H9 (cell line): ENCODE measurements around the gene UGT2A1. TPM values are rescaled to one million over a fixed set of nuclear protein-coding genes. Genes with fewer than 3 reads are reported as not detected.

ENCODE experiments used
- DNase-seq: peaks from one replicate; pipeline ENCODE4 v3.0.0-alpha.2; 2017
- H2AFZ ChIP-seq: one replicate; pipeline ENCODE4 v1.6.1; 2013; ENCODE audit warnings: mild to moderate bottlenecking, low read length, control low read depth, moderate library complexity
- H2AK5ac ChIP-seq: 2 replicates; pipeline ENCODE4 v1.6.1; 2013; ENCODE audit warnings: low read length, control low read depth, mixed read lengths; ENCODE audit not compliant: insufficient read length
- H2BK120ac ChIP-seq: one replicate; pipeline ENCODE4 v1.6.1; 2013; ENCODE audit warnings: low read depth, mild to moderate bottlenecking, low read length, control low read depth, inconsistent platforms; ENCODE audit not compliant: poor library complexity, severe bottlenecking
- H2BK12ac ChIP-seq: 2 replicates; pipeline ENCODE4 v1.6.1; 2013; ENCODE audit warnings: low read length, control low read depth, mixed read lengths, low read depth; ENCODE audit not compliant: insufficient read length
- H2BK15ac ChIP-seq: 2 replicates; pipeline ENCODE4 v1.6.1; 2013; ENCODE audit warnings: low read depth, low read length, control low read depth
- H2BK20ac ChIP-seq: one replicate; pipeline ENCODE4 v1.6.1; 2013; ENCODE audit warnings: low read depth, mild to moderate bottlenecking, low read length, control low read depth, inconsistent platforms; ENCODE audit not compliant: poor library complexity, severe bottlenecking
- H2BK5ac ChIP-seq: 2 replicates; pipeline ENCODE4 v1.6.1; 2013; ENCODE audit warnings: low read length, control low read depth, mixed read lengths; ENCODE audit not compliant: insufficient read length
- H3K14ac ChIP-seq: 2 replicates; pipeline ENCODE4 v1.6.1; 2013; ENCODE audit warnings: low read length, control low read depth; ENCODE audit not compliant: insufficient read depth
- H3K18ac ChIP-seq: 2 replicates; pipeline ENCODE4 v1.6.1; 2013; ENCODE audit warnings: low read depth, mild to moderate bottlenecking, mixed read lengths, low read length, control low read depth; ENCODE audit not compliant: insufficient read length
- H3K23ac ChIP-seq: 2 replicates; pipeline ENCODE4 v1.6.1; 2013; ENCODE audit warnings: low read length, control low read depth, mixed read lengths, low read depth; ENCODE audit not compliant: insufficient read length
- H3K23me2 ChIP-seq: 2 replicates; pipeline ENCODE4 v1.6.1; 2013; ENCODE audit warnings: low read depth, mild to moderate bottlenecking, mixed read lengths, low read length, control low read depth; ENCODE audit not compliant: insufficient read length, poor library complexity, severe bottlenecking
- H3K27ac ChIP-seq: 2 replicates; pipeline ENCODE4 v1.5.1; 2013; ENCODE audit warnings: low read length, control low read depth, mixed read lengths, low read depth; ENCODE audit not compliant: insufficient read length
- H3K27me3 ChIP-seq: 2 replicates; pipeline ENCODE4 v1.6.1; 2013; ENCODE audit warnings: low read length, control low read depth, inconsistent platforms; ENCODE audit not compliant: insufficient read depth
- H3K4ac ChIP-seq: 2 replicates; pipeline ENCODE4 v1.6.1; 2013; ENCODE audit warnings: low read depth, mild to moderate bottlenecking, control low read depth, inconsistent platforms, low read length, moderate library complexity
- H3K4me1 ChIP-seq: 2 replicates; pipeline ENCODE4 v1.6.1; 2013; ENCODE audit warnings: low read length, control low read depth, inconsistent platforms; ENCODE audit not compliant: insufficient read depth
- H3K4me2 ChIP-seq: 2 replicates; pipeline ENCODE4 v1.6.1; 2013; ENCODE audit warnings: low read length, control low read depth, mixed read lengths; ENCODE audit not compliant: insufficient read length, insufficient read depth
- H3K56ac ChIP-seq: 2 replicates; pipeline ENCODE4 v1.6.1; 2013; ENCODE audit warnings: low read depth, mild to moderate bottlenecking, mixed read lengths, low read length, control low read depth; ENCODE audit not compliant: insufficient read length
- H3K79me1 ChIP-seq: 2 replicates; pipeline ENCODE4 v1.6.1; 2013; ENCODE audit warnings: low read depth, mild to moderate bottlenecking, moderate library complexity, low read length, control low read depth, inconsistent platforms; ENCODE audit not compliant: insufficient read depth, poor library complexity, severe bottlenecking
- H3K79me2 ChIP-seq: 2 replicates; pipeline ENCODE4 v1.6.1; 2013; ENCODE audit warnings: low read length, control low read depth, inconsistent platforms; ENCODE audit not compliant: insufficient read depth
- H3K9ac ChIP-seq: 2 replicates; pipeline ENCODE4 v1.6.1; 2013; ENCODE audit warnings: low read length, control low read depth, mixed read lengths; ENCODE audit not compliant: insufficient read length; ENCODE audit errors: extremely low read depth
- H3K9me3 ChIP-seq: one replicate; pipeline ENCODE4 v1.6.1; 2013; ENCODE audit warnings: low read depth, low read length, inconsistent platforms; ENCODE audit not compliant: control insufficient read depth
- H3T11ph ChIP-seq: one replicate; pipeline ENCODE4 v1.6.1; 2013; ENCODE audit warnings: mild to moderate bottlenecking, low read length, control low read depth, inconsistent platforms
- H4K20me1 ChIP-seq: one replicate; pipeline ENCODE4 v1.6.1; 2013; ENCODE audit not compliant: control insufficient read depth, insufficient read length, insufficient read depth
- H4K5ac ChIP-seq: 2 replicates; pipeline ENCODE4 v1.6.1; 2013; ENCODE audit warnings: low read depth, mild to moderate bottlenecking, mixed read lengths, low read length, control low read depth; ENCODE audit not compliant: insufficient read length
- H4K8ac ChIP-seq: replicated peaks from 2 replicates; pipeline ENCODE4 v1.6.1; 2013; ENCODE audit warnings: low read length, control low read depth, mixed read lengths, low read depth; ENCODE audit not compliant: insufficient read length
- H4K91ac ChIP-seq: 2 replicates; pipeline ENCODE4 v1.6.1; 2013; ENCODE audit warnings: low read depth, mild to moderate bottlenecking, moderate library complexity, mixed read lengths, low read length, control low read depth; ENCODE audit not compliant: insufficient read length
- H3K27ac Mint-ChIP-seq, 3 experiments: 2 replicates in 2 of 3; 3 replicates in 1 of 3; pipeline ENCODE4 v1.8.0; 2020 to 2021; ENCODE audit warnings: mixed read lengths in 3 of 3, mild to moderate bottlenecking in 1 of 3, moderate library complexity in 1 of 3
- H3K27me3 Mint-ChIP-seq: 2 replicates; pipeline ENCODE4 v1.8.0; 2021; ENCODE audit warnings: low read depth, mild to moderate bottlenecking, moderate library complexity, mixed read lengths
- H3K36me3 Mint-ChIP-seq, 3 experiments: 2 replicates in 2 of 3; 3 replicates in 1 of 3; pipeline ENCODE4 v1.8.0; 2020 to 2021; ENCODE audit warnings: low read depth in 3 of 3, mixed read lengths in 3 of 3; ENCODE audit not compliant: insufficient read depth in 1 of 3
- H3K4me1 Mint-ChIP-seq, 2 experiments: 2 replicates each; pipeline ENCODE4 v1.8.0; 2020; ENCODE audit warnings: mixed read lengths in 2 of 2
- H3K4me3 Mint-ChIP-seq, 2 experiments: 2 replicates in 1 of 2; 3 replicates in 1 of 2; pipeline ENCODE4 v1.8.0; 2020 to 2021; ENCODE audit warnings: mild to moderate bottlenecking in 2 of 2, mixed read lengths in 2 of 2, moderate library complexity in 1 of 2
- H3K9me3 Mint-ChIP-seq, 2 experiments: 2 replicates in 1 of 2; 3 replicates in 1 of 2; pipeline ENCODE4 v1.8.0; 2020; ENCODE audit warnings: mild to moderate bottlenecking in 2 of 2, mixed read lengths in 2 of 2, moderate library complexity in 1 of 2
- CTCF ChIP-seq: fragments of 200-600 bp; sonication (generic); conservative IDR thresholded peaks from 3 replicates; pipeline ENCODE4 v1.8.0; 2021; ENCODE audit warnings: antibody characterized with exemption, mild to moderate bottlenecking
- WGBS: extraction: QIAGEN DNeasy Blood & Tissue Kit; methylation state at CpG from one replicate; pipeline ENCODE4 v1.1.7; 2013; ENCODE audit warnings: missing lambda C conversion rate, low lambda C conversion rate, mixed read lengths; ENCODE audit not compliant: insufficient read length; ENCODE audit errors: extremely low coverage; 5-methylcytosine and 5-hydroxymethylcytosine counted together
- total RNA-seq: library from RNA; stranded (reverse); gene quantifications from 2 replicates; pipeline ENCODE4 v1.2.1, GENCODE V29; 2021

Gene UGT2A1
- total RNA-seq, 1 experiment from 2014 or later: not detected

- no peak for TF ChIP-seq CTCF
- no peak overlapping the region for H3K18ac ChIP-seq
- H2AK5ac ChIP-seq: no peak overlapping the region
- no peaks in the 10 kb centered on the region for H3K23me2 ChIP-seq
- H3K79me1 ChIP-seq: no peaks in the 10 kb centered on the region
- no peak overlapping the region for H3K4me3 Mint-ChIP-seq
- no peak overlapping the region for H2BK20ac ChIP-seq
- DNase-seq: no peak
- no peaks in the 10 kb centered on the region for H4K20me1 ChIP-seq
- H4K91ac ChIP-seq: no peak overlapping the region
- no peak overlapping the region for H2BK15ac ChIP-seq
- no peak overlapping the region for H3K4ac ChIP-seq
- no peak overlapping the region for H4K8ac ChIP-seq
- peaks cover 0 to 2% of the 10 kb centered on the region in 2 experiments; a peak in 2 of 5 replicates for H3K9me3 Mint-ChIP-seq
- no peaks in the 10 kb centered on the region for H3K9me3 ChIP-seq
- no peak overlapping the region for H3K27ac ChIP-seq
- no peaks in the 10 kb centered on the region; a peak in 1 of 7 replicates for H3K36me3 Mint-ChIP-seq
- no peaks in the 10 kb centered on the region for H3K27me3 Mint-ChIP-seq
- no peaks in the 10 kb centered on the region for H3K27me3 ChIP-seq
- H2BK12ac ChIP-seq: no peak overlapping the region
- H2BK120ac ChIP-seq: no peak overlapping the region
- H3T11ph ChIP-seq: no peak overlapping the region
- H3K23ac ChIP-seq: no peak overlapping the region
- no peaks in the 10 kb centered on the region for H3K4me1 Mint-ChIP-seq
- no peak overlapping the region for H3K27ac Mint-ChIP-seq
- no peak overlapping the region for H3K14ac ChIP-seq
- no peak overlapping the region for H4K5ac ChIP-seq
- no peak overlapping the region for H3K9ac ChIP-seq
- no peak overlapping the region for H2AFZ ChIP-seq
- no peaks in the 10 kb centered on the region for H3K4me1 ChIP-seq
- H3K79me2 ChIP-seq: no peaks in the 10 kb centered on the region
- no peak overlapping the region for H3K56ac ChIP-seq
- H2BK5ac ChIP-seq: no peak overlapping the region
- WGBS: no CpG with 5 or more reads among the region's 24 CpGs
- H3K4me2 ChIP-seq: no peak overlapping the region
Measured at GRCh38 chr4:69576251-69576877, 76.7 kb downstream of the UGT2A1 start.
